Measurements from ENCODE around the gene CACFD1.
A peak's percentile ranks its signal among the peaks of the same experiment; 100 is the strongest.

CACFD1 gene

DNA sequence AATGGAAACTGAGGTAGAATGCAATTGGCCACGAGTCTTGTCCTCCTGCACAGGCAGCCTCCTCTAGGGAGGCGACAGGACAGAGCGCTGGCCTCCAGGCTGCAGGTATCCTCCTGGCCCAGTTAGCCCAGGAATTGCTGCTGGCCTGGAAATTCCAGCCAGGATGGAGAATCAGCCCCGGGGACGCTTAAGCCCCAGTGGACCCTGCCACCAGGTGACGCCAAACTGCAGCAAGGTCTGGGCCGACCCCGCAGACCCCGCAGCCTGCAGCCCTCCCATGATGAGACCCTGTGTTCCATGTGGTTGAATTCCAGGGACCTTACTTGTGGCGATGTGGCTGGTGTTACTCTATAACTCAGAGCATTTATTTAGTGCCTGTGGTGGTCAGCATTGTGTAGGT lies 7.3 kb downstream of the CACFD1 start:
- no peak for DNase-seq

DNA sequence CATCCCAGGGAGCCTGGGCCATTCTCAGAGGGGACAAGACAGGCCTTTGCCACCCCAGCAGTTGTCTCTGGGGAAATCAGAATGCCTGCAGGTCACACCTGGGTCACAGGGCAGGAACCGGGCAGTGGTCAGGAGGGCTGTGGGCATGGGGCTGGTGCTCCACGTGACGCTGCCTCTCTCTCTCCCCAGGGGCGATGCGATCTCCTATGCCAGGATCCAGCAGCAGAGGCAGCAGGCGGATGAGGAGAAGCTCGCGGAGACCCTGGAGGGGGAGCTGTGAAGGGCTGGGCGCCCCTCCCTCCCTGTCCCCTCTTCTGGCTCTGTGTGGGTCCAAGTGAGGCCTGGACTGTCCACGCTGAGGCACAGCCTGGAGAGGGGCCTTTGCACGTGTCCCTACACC lies 8.6 kb downstream of the CACFD1 start:
- no peak for DNase-seq

DNA sequence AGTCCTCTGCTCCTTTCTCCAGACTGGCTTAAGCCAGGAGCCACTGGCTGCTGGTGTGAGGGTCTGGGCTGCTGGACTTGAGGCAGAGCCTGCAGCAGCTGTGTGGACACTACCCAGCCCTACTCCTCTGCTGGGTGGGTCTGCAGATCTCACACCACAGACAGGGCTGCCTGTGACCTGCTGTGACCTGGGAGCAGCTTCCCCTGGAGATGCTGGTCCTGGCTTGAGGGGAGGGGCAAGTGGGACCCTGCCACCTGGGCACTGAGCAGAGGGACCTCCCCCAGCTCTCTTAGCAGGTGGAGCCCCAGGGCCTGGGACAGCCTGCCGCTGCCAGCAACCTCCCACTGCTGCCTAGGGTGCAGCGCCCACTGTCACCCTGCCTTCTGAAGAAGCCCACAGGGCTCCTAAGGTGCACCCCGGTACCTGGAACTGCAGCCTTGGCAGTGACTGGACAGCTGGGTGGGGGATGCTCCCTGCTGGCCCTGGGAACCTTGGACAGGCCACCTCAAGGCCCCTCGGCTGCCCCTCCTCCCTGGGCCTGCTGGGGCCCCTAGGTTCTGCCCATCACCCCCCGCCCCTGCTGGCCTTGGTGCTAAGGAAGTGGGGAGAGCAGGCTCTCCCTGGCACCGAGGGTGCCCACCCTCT lies 9.1 kb downstream of the CACFD1 start:
- no peak for DNase-seq

DNA sequence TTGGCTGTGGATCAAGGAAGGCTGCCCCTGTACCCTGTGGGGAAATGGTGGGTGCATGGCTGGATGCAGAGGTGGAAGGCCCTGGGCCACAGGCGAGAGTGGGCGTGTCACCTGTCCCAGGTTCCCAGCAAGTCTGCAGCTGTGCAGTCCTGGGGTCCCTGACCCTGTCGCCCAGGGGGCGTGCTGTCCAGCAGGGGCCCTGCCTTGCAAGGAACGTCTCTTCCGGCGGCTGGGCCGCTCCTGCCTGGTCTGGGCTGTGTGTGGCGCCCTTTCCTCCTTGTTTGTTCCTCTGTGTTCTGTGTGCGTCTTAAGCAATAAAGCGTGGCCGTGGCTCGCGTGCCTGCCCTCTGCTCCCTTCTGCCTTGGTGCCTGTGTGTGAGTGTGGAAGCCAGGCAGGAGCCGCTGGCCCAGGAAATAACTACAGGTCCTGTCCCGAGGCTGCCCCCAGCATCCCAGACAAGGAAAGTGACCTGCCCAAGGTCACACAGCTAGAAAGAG lies 10.7 kb downstream of the CACFD1 start:
- DNase-seq: no peak

DNA sequence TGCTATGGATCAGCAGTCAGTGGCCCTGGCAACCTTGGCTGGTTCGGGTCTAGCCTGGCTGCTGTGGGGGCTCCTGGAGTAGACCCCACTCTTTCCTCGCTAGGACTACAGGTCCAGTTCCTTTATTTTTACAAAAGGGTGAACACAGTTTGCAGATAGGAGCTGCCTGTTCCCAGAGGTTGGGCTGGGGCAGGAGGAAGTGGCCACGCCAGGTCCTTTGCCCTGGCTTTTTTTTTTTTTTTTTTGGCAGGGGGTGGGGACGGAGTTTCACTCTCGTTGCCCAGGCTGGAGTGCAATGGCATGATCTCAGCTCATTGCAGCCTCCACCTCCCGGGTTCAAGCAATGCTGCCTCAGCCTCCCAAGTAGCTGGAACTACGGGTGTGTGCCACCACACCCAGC lies 11.2 kb downstream of the CACFD1 start:
- DNase-seq: no peak

DNA sequence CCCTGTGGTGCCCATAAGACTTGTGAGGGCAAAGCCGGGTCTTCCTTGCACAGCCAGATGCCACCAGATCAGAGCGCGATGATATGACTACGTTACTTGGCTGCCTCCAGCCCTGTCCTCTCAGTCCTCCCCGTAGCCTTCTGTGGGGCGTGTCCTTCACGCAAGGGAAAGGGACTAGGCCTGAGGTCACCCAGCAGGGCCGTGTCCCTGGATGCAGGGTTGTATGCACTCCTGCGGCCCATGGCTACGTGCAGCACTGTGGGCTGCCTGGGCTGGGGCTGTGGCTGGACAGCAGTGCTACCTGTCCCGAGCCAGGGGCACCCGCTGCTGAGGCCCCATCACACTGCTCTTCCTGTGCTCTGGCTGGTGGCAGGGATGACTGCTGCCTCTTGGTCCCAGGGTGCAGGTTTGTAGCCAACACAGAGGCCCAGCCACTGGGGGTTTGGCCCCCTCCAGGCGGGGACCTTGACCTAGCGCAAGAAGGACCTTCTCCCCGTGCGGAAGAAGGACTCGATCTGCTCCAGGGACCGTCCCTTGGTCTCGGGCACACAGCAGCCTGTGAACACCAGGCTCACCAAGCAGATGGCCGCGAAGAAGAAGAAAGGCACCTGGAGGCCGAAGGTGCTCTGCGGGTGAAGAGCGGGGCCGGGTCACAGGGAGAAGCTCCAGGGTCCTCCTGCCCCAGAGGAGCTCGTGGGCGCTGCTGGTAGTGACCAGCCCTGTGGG lies 11.9 kb downstream of the CACFD1 start:
- no peak for DNase-seq

DNA sequence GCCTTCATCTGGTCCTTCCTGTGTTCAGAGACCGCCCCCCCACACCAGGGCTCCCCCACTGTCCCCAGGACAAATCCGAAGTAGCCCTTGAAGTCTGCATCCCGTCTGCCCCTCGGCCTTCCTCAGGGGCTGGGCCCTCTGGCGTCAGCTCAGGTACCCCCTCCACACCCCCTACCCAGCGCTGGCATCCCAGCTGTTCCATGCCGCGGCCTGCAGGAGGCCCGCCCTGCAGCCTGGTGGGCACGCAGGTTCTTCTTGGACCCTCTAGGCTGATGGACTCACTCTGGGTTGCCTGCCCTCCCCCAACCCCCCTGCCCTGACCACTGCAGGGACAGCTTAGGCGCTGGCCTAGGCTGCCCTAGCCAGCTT lies 12.5 kb downstream of the CACFD1 start:
- no peak for DNase-seq

DNA sequence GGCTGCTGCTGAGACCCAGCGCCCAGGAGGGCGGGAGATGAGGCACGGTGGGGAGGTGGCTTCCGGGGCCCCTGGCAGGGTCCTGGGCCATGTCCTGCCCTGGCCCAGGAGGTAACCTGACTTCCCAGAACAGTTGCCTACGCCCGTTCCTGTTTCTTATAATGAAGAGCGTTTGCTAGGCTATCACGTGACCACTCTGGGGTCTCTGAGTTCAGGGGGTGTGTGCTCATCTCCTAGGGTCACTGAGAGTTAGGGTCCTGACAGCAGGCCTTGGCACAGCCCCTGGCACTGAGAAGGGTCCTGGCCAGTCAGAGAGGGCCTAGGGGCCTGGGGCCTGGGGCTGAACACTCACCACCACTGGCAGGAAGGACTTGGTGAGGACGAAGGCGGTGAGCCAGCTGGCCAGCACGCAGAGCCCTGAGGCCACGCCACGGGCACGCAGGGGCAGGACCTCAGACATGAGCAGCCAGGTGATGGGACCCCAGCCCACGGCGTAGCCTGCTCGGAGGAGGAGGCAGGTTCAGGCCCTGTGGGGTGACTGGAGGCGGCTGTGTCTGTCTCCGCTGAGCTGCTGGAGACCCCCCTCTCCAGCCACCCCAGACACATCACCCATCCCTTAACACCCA lies 13.1 kb downstream of the CACFD1 start:
- no peak for DNase-seq

DNA sequence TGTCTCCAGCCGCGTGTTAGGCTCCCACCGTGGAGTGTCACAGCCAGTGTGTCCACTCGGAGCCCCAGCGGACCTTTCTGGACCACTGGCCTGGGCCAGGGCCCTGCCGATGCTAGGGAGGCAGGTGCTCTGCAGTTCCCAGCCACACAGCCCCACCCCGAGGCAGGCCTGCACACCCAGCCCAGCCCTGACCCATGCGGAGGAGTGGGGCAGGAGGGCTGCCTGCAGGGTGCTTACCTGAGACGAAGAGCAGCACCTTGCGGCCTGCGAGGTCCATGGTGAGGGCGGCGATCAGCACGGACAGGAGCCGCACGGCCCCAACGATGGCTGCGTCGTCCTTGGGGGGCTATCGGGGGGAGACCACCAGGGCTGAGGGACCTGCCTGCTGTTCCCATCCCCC lies 14.0 kb downstream of the CACFD1 start:
- DNase-seq: no peak

DNA sequence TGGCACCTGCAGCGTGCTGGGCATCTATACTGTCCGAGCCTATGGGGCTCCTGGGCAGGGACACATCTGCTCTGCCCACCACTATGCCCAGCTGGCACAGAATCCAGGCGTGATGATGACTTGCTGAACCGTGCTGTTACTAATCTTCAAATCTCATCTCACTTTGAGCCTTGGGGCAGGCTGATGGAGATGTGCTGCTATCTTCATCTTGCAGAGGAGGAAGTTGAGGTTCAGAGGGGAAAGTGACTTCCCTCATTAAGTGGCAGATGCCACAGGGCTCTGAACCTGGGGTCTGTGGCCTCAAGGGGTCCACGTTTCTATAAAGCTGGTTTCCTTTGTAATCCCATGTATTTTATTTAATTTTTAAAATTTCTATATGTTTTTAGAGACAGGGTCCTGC lies 14.4 kb downstream of the CACFD1 start:
- no peak for DNase-seq

DNA sequence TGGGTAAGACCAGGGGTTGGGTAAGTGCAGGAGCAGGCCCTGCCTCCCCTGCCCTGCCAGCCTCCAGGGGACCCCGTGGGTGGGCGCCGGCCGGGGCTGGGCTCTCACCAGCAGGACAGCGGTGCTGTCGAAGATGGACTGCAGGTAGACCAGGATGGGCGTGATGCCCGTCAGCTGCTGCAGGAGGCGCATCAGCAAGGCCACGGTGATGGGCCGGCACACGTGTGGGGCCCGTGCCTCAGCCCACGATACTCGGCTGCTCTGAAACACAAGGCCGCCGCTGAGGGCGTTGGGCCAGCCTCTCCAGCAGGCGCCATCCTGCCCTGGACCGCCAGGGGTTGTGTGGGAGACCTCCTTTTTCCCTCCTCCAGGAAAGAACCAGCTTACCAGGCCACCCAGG lies 15.1 kb downstream of the CACFD1 start:
- DNase-seq: no peak

DNA sequence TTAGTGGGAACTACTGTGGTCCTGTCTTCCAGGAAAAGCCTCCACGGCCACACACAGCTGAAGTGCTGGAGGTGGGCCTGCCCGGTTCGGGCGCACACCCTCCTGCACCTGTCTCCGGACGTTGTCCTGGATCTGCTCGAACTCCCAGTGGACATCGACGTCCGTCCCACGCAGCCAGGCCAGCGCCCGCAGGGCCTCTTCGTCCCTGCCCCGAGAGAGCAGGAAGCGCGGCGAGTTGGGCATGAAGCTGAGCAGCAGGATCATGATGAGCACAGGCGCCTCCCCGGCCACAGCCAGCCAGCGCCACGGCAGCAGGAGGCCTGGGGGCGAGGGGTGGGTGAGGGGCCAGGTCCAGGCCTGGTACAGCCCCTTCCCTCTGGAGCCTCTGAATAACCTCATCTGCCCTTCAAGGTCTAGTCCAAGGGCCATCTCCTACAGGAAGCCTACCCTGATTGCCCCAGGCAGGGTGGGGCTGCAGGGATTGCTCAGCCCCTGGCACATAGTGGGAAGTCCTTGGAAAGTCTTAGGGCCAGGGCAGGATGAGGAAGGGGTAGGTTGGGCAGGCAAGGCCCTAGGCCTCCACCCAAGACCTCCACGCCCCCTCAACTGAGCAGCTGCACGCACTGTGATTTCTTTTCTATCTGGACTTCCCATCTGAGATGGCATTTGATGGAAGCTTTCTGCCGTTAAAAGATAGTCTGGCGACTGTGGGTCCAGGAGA lies 15.7 kb downstream of the CACFD1 start:
- DNase-seq: no peak

DNA sequence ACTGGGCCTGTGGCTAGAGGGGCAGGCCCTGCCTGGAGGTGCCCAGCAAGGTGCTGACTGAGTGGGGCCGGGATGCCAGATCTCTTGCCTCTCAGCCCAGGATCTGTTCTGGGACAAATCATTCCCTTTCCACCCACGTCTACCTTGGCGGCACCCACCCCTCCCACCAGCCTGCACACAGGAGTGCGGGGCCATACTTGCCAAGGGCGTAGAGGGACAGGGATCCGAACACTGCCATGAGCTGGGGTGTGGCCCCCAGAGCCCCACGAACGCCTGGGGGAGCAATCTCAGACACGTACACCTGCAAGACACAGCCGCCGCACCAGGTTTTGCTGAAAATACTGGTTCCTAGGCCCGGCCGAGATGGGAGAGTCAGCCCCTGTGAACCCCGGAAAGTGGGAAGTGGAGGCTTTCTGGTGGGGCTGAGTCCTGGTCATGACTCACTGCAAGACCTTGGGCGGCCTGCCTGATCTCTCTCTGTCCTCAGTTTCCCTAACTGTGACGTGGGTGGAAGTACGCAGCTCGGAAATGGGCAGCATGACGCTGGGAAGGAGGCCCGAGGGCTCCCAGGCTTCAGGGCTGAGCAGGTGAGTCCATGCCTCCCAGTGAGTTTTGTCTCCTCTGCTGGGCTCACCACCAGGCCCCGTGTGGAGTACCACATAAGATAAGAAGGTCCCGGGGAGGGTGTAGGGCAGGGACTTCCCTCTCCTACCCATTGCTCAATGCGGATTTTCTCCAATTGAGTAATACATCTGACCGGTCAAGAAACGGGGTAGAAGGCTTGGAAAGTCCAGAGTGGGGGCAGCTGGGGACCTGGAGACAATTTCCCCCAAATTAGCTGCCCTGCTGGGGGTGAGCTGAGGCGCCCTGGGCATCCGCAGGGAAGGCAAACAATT lies 16.5 kb downstream of the CACFD1 start:
- DNase-seq: no peak

DNA sequence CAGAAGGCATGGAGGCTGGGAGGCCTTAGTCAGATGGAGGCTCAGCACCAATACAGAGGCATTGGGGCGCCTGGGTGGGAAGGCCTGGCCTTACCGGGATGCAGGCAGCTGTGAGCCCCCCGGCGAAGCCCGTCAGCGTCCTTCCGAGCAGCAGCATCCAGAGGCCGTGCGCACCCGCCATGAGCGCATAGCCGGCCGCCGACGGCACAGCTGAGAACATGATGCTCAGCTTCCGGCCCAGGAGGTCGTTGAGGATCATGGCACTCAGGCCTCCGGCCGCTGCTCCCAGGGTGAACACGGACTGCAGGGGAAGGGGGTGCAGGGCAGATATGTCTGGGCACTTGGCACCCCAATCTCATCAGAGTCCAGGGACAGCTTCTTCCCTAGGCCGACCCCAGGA lies 17.2 kb downstream of the CACFD1 start:
- DNase-seq: no peak

DNA sequence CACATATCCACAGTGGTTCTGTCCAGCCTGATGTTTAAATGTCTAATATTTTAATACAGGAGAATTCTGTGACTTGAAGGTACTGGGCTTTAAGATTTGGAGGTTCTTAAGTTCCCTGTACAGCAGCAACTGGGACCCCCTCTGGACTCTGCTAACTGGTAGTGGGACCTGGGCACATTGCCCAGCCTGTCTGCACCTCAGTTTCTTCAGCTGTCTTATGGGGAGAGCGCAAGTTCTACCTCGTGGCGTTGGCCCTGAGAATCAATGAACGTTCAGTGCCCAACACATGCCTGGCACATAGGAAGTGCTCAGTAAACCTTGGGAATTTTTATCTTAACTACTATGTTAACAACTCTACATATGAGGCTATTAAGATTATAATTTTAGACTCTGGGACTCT lies 17.7 kb downstream of the CACFD1 start:
- DNase-seq: no peak

DNA sequence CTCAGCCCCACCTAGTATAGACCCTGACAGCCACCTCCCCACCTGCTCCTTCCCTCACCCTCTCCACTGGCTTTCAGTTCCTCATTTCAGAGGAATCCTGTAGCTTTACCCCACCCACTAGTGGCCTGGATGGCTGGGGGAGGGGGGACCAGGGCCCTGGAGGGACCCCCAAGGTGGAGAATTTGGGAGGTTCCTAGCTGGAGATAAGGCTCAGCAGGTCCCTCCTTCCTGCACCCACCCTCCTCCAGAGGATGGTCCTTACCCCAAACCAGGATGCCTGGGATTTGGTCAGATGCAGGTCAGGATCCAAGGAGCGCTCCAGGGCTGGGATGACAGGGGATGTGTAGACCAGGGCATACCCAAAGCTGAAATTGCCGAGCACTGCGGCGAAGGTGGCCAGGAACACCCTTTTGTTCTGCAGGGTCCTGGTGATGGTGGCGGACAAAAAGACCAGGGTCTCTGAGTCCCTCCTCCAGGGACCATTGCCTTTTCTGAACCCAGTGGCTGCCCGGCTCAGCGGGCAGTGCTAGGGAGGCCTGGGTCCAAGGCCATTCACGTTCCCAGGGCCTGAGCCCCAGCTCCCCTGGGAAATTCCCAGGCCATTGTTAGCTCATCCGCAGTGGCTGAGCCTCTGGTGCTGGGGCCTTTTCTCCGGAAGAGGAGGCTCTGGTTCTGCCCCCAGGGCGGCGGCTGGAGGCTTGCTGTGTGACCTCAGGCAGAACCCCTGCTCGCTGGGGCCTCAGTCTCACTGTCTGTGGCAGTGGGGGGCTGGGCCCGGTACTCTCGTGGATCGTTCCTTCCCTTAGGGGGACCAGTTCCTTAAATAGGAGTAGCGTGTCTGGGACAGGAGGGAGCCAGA lies 18.4 kb downstream of the CACFD1 start:
- no peak for DNase-seq

DNA sequence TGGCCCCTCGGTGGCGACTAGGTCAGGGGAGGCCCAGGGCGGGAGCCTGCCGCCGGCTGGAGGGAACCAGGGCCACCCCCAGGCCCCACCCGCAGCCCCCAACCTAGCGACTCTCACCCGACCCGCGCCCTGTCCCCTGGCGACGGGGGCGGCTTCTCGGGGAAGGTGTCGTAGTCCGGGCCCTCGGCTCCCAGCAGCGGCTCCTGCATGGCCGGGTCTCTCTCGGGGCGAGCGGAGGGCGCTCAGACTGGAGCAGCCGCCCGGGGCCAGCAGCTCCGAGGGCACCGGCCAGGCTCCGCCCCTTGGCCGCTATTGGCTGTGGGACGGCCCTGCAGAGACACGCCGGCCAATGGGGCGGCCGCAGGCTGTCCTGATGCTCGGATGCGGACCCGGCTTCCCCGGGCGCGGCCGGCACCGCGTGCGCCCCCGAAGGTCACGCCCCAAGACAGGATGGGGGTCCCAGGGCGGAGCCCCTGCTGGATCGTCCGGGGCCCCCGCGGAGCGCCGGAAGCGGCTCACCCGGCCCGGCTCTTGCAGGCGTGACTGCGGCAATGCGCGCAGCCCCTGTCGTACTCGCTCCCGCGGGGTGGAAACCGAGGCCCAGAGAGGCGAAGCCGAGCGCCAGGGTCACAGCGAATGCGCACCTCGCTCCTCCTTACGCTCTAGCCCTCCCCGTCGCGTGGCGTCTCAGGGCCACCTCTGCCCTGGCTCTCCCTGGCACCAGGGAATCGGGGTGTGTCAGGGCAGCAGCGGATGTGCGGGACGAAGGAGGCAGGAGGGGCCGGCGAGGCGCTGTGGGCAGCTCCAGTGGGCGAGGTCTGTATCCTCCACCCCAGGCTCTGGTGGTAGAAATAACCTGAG lies 19.3 kb downstream of the CACFD1 start, which contains the start of gene SLC2A6:
Gene SLC2A6 (minus strand): TSS at position 249 of the 861 bp plus-strand sequence. CDS start 40 bp downstream, at position 209.
- DNase-seq: peak; percentile 74

DNA sequence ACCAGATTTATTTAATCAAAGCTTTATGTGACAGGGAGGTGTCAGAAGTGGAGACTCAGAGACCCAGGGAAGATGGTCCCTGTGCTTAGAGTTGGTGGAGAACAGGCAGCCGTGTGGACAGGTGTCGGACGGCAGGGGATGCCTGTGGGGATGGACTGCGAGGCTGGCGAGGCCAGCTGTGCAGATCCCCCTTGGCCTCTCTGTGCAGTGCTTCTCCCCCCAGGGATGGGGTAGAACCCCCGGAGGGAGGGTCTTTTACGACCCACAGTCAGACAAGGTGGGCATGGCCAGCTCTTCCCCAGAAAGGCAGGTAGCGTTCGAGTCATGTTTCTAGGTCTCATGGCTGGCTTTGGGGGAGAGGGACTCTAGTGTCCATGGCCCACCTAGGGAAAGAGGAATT lies 23.8 kb downstream of the CACFD1 start:
- no peak for DNase-seq

DNA sequence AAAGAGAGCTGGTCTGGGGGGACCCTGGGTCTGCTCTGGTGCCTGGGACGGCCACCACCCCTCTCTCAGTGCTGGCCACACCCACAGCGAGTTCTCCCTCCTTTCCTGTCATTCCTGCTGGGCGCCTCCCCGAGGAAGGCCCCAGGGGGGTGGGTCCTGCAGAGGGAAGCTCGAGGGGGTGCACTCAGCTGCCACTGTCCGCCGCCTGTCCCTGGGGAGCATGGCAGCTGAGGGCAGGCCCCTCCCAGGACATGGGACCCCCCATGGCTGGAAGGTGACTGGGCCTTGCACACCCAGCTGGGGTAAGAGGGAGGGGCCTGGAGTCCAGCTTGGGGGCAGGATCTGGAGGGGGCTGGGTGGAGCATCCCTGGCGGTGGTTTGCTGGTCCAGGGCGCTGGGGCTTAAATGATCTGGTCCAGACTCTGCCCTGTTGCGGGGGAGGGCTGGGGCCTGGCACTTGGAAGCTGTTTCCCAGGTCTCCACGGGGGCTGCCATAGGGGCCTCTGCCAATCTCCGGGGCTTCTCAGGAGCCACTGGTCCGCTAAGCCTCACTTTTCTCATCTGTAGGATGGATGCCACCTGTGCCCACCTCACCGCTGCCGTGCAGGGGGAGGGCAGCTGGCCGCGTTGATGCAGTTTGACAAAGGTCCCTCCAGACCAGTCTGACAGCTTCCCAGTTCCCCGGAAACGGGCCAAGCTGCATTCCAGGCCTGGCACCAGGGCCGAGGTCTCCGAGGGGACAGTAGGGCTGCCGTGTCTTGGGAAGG lies 25.1 kb downstream of the CACFD1 start:
- DNase-seq: no peak

Data from T-helper 9 cell (primary cell).